B cell (primary cell): Measurements from ENCODE around the gene SCRN1.

Source experiments
- CTCF ChIP-seq: fragments of 200-600 bp; IDR thresholded peaks from one replicate; pipeline ENCODE4 v1.8.0; 2022; ENCODE audit warnings: antibody characterized with exemption, mild to moderate bottlenecking
- EZH2 ChIP-seq: IDR thresholded peaks from 2 replicates; pipeline ENCODE4 v1.6.1; 2012; ENCODE audit warnings: borderline replicate concordance, low read depth, mild to moderate bottlenecking, moderate library complexity, low read length; ENCODE audit not compliant: insufficient read depth, poor library complexity, severe bottlenecking

- TF ChIP-seq CTCF: no peak
- TF ChIP-seq EZH2: no peak
Observed at GRCh38 chr7:29891766-29892165, 97.8 kb downstream of the SCRN1 start.
